HCT116 (cell line): ENCODE data around the gene PGAP6. TPM values are rescaled to one million over a fixed set of nuclear protein-coding genes. Genes with fewer than 3 reads are reported as not detected.

Experiments
- ATAC-seq: fragments of 200-7000 bp; cut with Tn5 transposase; 2 replicates; pipeline ENCODE4 v1.9.1; 2020; ENCODE audit warnings: mild to moderate bottlenecking, moderate library complexity
- BruUV-seq: library from RNA; stranded (reverse); fragments of 400-500 nt; replicated peaks from 2 replicates; lab custom pipeline; 2021; lab: Mats Ljungman, UMichigan
- CTCF ChIA-PET: fragments of 300-600 bp; sonication (Branson Sonifier 250); formaldehyde crosslinking; loops from one replicate; lab custom pipeline; 2021; ENCODE audit warnings: antibody characterized with exemption; lab: Charles Lee
- POLR2A ChIA-PET: fragments of 300-600, 350-600 bp; sonication (Branson Sonifier 250); formaldehyde crosslinking; loops from one replicate; lab custom pipeline; 2021; ENCODE audit warnings: antibody characterized with exemption; lab: Charles Lee
- RAD21 ChIA-PET, 2 experiments: fragments of 300-600 bp; sonication (Branson Sonifier 250); formaldehyde crosslinking; loops; one replicate each; lab custom pipeline; 2023; ENCODE audit warnings: low total read pairs in 2 of 2; ENCODE audit not compliant: uncharacterized antibody in 2 of 2, unreplicated experiment in 2 of 2, low non-redundant PET in 1 of 2; lab: Charles Lee
- DNase-seq: peaks from one replicate; pipeline ENCODE4 v3.0.0-alpha.2; 2010; ENCODE audit warnings: low read depth, low spot score
- H2AFZ ChIP-seq: fragments of 200-600 bp; shearing (Covaris generic), sonication (generic); 2 replicates; pipeline ENCODE4 v1.6.1; 2017; ENCODE audit warnings: low read depth, mixed run types, mixed read lengths, antibody characterized with exemption, low read length; ENCODE audit not compliant: poor library complexity, severe bottlenecking
- H3K27ac ChIP-seq: 2 replicates; pipeline ENCODE4 v1.5.1; 2012; ENCODE audit warnings: low read depth, low read length
- H3K27me3 ChIP-seq: fragments of 200-600 bp; sonication (generic); 2 replicates; pipeline ENCODE4 v1.6.1; 2016; ENCODE audit warnings: mixed run types, low read length, mixed read lengths; ENCODE audit not compliant: insufficient read depth
- H3K36me3 ChIP-seq, 2 experiments: fragments of 200-500 bp in 1 of 2; fragments of 200-600 bp in 1 of 2; sonication (Bioruptor generic) in 1 of 2; sonication (generic) in 1 of 2; 2 replicates each; pipeline versions ENCODE4 v1.5.1 to v1.6.1; 2014 to 2016; ENCODE audit warnings: low read length in 2 of 2, inconsistent platforms in 1 of 2, mixed read lengths in 1 of 2, mixed run types in 1 of 2; ENCODE audit not compliant: insufficient read depth in 2 of 2, control insufficient read depth in 1 of 2
- H3K4me1 ChIP-seq, 2 experiments: fragments of 200-600 bp in 1 of 2; sonication (generic) in 1 of 2; 2 replicates each; pipeline versions ENCODE4 v1.5.1 to v1.6.1; 2012 to 2017; ENCODE audit warnings: low read length in 2 of 2, inconsistent platforms in 1 of 2, mild to moderate bottlenecking in 1 of 2, mixed read lengths in 1 of 2, mixed run types in 1 of 2, moderate library complexity in 1 of 2; ENCODE audit not compliant: insufficient read depth in 2 of 2, control insufficient read depth in 1 of 2
- H3K4me2 ChIP-seq: fragments of 200-600 bp; sonication (generic); 2 replicates; pipeline ENCODE4 v1.6.1; 2017; ENCODE audit warnings: mixed run types, low read length, mixed read lengths
- H3K4me3 ChIP-seq, 2 experiments: fragments of 200-600 bp in 1 of 2; sonication (generic) in 1 of 2; replicated peaks in 1 of 2; 2 replicates each; pipeline ENCODE4 v1.5.1; 2011 to 2016; ENCODE audit warnings: low read length in 2 of 2, control low read depth in 1 of 2, low read depth in 1 of 2, mild to moderate bottlenecking in 1 of 2, mixed read lengths in 1 of 2, mixed run types in 1 of 2
- H3K79me2 ChIP-seq: fragments of 200-600 bp; sonication (generic); 2 replicates; pipeline ENCODE4 v1.6.1; 2017; ENCODE audit warnings: mild to moderate bottlenecking, mixed run types, low read length, moderate library complexity, mixed read lengths; ENCODE audit not compliant: insufficient read depth
- H3K9ac ChIP-seq: fragments of 200-600 bp; sonication (generic); 2 replicates; pipeline ENCODE4 v1.6.1; 2016; ENCODE audit warnings: low read length, mixed read lengths
- H3K9me2 ChIP-seq: fragments of 200-600 bp; sonication (generic), shearing (Covaris generic); 2 replicates; pipeline ENCODE4 v1.6.1; 2017; ENCODE audit warnings: mixed run types, mild to moderate bottlenecking, moderate library complexity; ENCODE audit not compliant: insufficient read depth
- H3K9me3 ChIP-seq, 2 experiments: fragments of 200-500 bp in 1 of 2; fragments of 200-600 bp in 1 of 2; sonication (Bioruptor generic) in 1 of 2; sonication (generic) in 1 of 2; 2 replicates each; pipeline ENCODE4 v1.6.1; 2014 to 2017; ENCODE audit warnings: low read length in 2 of 2, mixed read lengths in 2 of 2, inconsistent platforms in 1 of 2, low read depth in 1 of 2, mild to moderate bottlenecking in 1 of 2, mixed run types in 1 of 2, moderate library complexity in 1 of 2; ENCODE audit not compliant: control insufficient read depth in 1 of 2, insufficient read depth in 1 of 2
- H4K20me1 ChIP-seq: fragments of 200-600 bp; sonication (generic), shearing (Covaris generic); 2 replicates; pipeline ENCODE4 v1.6.1; 2017; ENCODE audit warnings: mixed run types, mild to moderate bottlenecking, moderate library complexity; ENCODE audit not compliant: insufficient read depth
- CBX3 ChIP-seq: IDR thresholded peaks from 2 replicates; pipeline ENCODE4 v1.6.1; 2012; ENCODE audit warnings: low read depth
- EGR1 ChIP-seq: IDR thresholded peaks from 2 replicates; pipeline ENCODE4 v1.6.1; 2012; ENCODE audit warnings: low read depth
- ELF1 ChIP-seq: IDR thresholded peaks from 2 replicates; pipeline ENCODE4 v1.6.1; 2012; ENCODE audit warnings: low read depth, borderline replicate concordance
- EZH2 ChIP-seq: fragments of 200-600 bp; sonication (generic); IDR thresholded peaks from 2 replicates; pipeline ENCODE4 v1.6.1; 2017; ENCODE audit warnings: antibody characterized with exemption, mixed run types
- FOSL1 ChIP-seq: IDR thresholded peaks from 2 replicates; pipeline ENCODE4 v1.6.1; 2012; ENCODE audit warnings: low read depth
- JUND ChIP-seq: IDR thresholded peaks from 2 replicates; pipeline ENCODE4 v1.6.1; 2012
- POLR2A ChIP-seq: IDR thresholded peaks from 2 replicates; pipeline ENCODE4 v1.7.0; 2011; ENCODE audit warnings: borderline replicate concordance; ENCODE audit not compliant: insufficient read depth, insufficient read length; ENCODE audit errors: extremely low read depth
- RAD21 ChIP-seq: IDR thresholded peaks from 2 replicates; pipeline ENCODE4 v1.6.1; 2012; ENCODE audit warnings: low read depth, mild to moderate bottlenecking
- ZFX ChIP-seq: fragments of 450-650 bp; IDR thresholded peaks from 2 replicates; pipeline ENCODE4 v1.6.1; 2017
- intact Hi-C: fragments of 100-400 bp; cut with micrococcal nuclease; formaldehyde crosslinking; loops from 2 replicates; pipeline ENCODE4 v1.10.0; 2022
- total RNA-seq: library from RNA; stranded (reverse); gene quantifications from one replicate; pipeline ENCODE4 v1.2.1, GENCODE V29; 2021; ENCODE audit not compliant: unreplicated experiment
- TF ChIP-seq, protein P1 (sequence below): IDR thresholded peaks from 2 replicates; pipeline ENCODE4 v1.6.1; 2012

PGAP6 gene
- total RNA-seq, 1 experiment from 2014 or later, result 35.4 TPM

DNA sequence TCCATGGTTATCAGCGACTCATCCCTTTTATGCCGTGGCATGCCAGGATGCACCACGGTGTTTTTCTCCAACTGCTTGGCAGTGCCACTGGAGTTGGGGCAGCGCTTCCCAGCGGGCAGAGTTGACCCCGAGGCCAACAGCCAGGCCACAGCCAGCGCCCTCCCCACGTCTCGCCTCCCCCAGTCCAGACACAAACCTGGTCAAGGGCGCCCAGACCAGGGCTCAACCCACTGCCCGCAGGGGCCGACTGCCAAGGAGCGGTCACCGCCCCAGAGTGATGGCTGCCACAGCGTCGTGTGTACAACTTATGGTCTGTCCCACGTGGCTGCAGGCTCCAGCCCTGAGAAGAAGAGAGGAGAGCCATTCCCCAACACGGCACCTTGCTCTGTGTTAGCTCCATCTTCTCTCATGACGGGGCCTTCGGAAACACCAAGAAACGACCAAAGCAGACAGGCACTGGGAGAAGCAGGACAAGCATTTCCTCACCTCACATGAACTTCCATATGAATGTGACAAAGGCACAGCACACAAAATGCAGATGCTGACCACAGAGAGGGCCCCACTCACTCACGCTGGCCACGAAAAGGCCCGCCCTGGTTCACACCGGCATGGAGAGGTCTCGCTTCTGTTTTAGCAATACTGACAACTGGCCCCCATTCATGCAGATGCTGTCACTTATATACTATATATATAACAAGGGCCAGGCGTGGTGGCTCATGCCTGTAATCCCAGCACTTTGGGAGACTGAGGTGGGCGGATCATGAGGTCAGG lies 56.2 kb downstream of the PGAP6 start:
- H3K27ac ChIP-seq, result no peak overlapping the region
- RAD21 ChIA-PET, result no interaction called here
- H3K27me3 ChIP-seq, result no peaks in the 10 kb centered on the region
- no TSS peak for BruUV-seq
- no peak overlapping the region for H3K9ac ChIP-seq
- H3K79me2 ChIP-seq, result peaks cover 27% of the 10 kb centered on the region; the same call in 1 of the 2 replicates
- no peaks in the 10 kb centered on the region for H3K36me3 ChIP-seq
- ATAC-seq (no peak), DNase-seq (no peak)
- H3K9me3 ChIP-seq, result no peaks in the 10 kb centered on the region
- POLR2A ChIA-PET, result no interaction called here
- CTCF ChIA-PET, result interaction anchor here (1.0 kb wide), 1 partner anchor 27 kb away, joined by 3 read pairs; no protein-coding TSS in a partner anchor
- no peak overlapping the region for H3K4me3 ChIP-seq
- peaks cover 18 to 32% of the 10 kb centered on the region in 2 experiments for H3K4me1 ChIP-seq
- H2AFZ ChIP-seq, result no peak overlapping the region
- H4K20me1 ChIP-seq, result no peaks in the 10 kb centered on the region
- no peak overlapping the region for H3K4me2 ChIP-seq
- intact Hi-C loops, result no loop called here
- TF ChIP-seq EGR1, result no peak
- TF ChIP-seq ZFX, result no peak
- TF ChIP-seq FOSL1, result no peak
- no peak for TF ChIP-seq CBX3
- no peak for TF ChIP-seq ELF1
- no peak for TF ChIP-seq JUND
- TF ChIP-seq, protein P1, sequence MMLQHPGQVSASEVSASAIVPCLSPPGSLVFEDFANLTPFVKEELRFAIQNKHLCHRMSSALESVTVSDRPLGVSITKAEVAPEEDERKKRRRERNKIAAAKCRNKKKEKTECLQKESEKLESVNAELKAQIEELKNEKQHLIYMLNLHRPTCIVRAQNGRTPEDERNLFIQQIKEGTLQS, result no peak
- no peak for TF ChIP-seq RAD21
- TF ChIP-seq POLR2A, result no peak
- no peak for TF ChIP-seq EZH2
- H3K9me2 ChIP-seq, result no peaks in the 10 kb centered on the region
